GM21576 (cell line): ENCODE measurements around the gene GGTA1.
"Not testable (repeated sequence)": the region's sequence is repeated elsewhere in the genome, so short reads cannot be mapped to it uniquely, and the experiment has no call there.

Experiments
- ATAC-seq: cut with Tn5 transposase; IDR thresholded peaks from one replicate; pipeline ENCODE4 v1.9.1; 2021; ENCODE audit warnings: mild to moderate bottlenecking, moderate library complexity; ENCODE audit not compliant: unreplicated experiment

The GGTA1 gene

DNA sequence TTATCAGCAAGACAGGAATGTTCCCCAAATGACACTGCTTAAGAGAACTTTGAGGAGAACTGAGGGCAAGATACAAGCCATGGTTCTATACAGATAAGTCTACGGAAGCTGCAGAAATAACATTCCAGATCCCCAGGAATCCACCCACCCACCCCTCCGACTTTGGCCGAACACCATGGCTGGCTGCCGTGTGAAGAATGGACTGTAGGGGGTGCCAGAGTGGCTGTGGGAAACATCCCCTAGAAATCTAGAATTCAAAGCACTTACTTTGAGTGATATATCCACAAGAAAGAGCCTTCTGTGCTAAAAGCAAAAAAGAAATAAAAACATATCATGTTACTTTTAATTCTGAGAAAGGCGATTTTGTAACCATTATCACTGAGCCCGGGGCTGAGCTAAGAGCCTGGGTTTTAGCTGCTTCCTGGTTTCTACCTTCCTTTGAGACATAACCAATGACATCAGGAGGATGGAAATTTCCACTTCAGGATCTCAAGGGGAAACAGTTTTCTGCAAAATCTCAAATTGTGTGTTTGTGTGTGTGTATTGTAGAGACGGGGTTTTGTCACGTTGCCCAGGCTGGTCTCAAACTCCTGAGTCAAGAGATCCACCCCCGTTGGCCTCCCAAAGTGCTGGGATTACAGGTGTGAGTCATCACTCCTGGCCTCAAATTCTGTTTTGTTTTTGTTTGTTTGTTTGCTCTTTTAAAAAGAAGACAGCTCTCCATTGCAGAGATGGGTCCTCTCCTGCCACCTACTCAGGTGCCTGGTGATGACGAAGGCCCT lies 36.4 kb downstream of the GGTA1 start:
- ATAC-seq = no peak

DNA sequence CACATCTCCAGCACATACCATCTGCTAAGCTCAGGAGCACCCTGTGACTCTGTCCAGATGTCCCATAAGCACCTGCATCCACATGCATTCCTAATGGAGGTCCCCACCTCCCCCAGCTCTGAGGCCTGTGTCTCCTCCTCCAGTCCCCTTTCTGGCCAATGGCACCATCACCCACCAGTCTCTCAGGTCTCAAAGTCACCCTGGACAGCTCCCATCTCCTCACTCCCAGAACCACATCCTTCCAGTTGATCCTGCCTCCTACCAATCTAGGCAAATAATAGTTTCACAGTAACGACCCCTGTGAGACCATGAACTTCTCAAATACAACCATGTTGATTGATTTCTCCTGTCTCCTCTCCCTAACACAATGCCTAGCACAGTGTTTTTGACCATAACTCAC lies 40.1 kb downstream of the GGTA1 start:
- ATAC-seq = no peak

- not testable (repeated sequence) for ATAC-seq
Measured at GRCh38 chr9:121458449-121458848, 41.2 kb downstream of the GGTA1 start.

GRCh38 chr9:121455527-121456239 lies 44.0 kb downstream of the GGTA1 start:
- no peak for ATAC-seq

DNA sequence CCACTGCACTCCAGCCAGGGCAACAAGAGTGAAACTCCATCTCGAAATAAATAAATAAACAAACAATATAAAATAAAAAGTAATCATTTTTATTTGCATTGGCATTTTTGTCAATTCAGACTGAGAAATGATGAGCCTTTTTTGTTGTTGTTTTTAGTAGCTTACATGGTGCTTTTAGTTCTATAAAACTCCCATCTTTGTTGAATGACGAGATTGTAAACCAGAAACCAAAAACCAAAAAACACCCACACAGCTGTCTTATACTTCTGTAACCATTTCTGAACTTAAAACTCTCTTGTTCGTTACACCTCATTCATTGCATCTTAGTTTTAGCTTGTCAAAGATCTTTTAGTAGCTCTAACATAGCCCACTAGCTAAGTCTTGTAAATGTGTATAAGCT lies 44.7 kb downstream of the GGTA1 start:
- no peak for ATAC-seq

DNA sequence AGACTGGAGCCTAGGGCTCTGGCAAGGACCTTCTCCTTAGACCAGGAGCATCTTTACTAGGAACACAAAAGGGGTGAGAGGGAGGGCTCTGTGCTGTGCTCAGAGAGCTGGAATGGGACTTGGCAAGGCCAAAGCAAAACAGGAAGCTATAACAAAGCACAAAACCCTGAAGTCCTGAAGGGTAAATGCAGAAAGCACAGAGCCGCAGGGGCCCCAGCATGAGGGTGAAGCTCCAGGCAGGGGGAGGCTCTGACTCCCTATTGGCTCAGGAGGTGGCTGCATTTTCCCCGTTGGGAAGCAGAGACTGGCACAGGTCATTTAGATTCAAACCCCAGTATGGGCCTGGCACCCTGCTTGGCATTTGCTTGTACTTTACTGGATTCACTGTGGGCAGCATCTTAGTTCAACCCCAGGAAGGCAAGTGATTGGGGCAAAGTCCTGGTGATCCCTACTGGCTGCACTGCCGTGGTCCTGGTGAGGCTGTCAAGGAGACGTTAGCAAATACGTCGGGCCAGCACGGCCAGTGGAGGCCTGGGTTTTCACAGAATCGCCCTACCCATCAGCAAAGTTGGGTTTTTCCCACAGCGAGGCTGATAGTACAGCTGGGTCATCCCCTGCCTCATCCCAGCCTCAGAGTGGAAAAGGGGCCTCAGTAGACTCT lies 46.3 kb downstream of the GGTA1 start:
- ATAC-seq = no peak

- no peak for ATAC-seq
Measured at GRCh38 chr9:121452085-121452484, 47.6 kb downstream of the GGTA1 start.

DNA sequence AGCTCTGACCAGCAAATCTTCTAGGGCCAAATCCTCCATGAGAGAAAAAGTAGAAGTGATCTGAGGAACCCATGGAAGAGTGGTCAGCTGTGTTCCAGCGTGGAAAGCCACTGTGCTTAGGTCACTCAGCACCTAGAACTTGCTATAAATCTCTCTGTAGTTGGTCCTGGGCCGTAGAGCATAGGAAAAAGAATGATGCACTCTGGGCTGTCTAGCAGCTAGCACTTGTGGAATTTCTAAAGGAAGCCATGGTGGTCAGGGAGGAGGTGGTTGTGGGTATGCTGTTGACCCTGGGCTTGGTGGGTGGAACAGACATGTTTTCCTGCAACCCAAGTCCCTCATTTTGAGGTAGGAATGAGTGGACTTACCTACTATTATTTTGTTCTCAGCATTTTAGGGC lies 48.1 kb downstream of the GGTA1 start:
- ATAC-seq = no peak

GRCh38 chr9:121450241-121450640 lies 49.4 kb downstream of the GGTA1 start:
- ATAC-seq = no peak

DNA sequence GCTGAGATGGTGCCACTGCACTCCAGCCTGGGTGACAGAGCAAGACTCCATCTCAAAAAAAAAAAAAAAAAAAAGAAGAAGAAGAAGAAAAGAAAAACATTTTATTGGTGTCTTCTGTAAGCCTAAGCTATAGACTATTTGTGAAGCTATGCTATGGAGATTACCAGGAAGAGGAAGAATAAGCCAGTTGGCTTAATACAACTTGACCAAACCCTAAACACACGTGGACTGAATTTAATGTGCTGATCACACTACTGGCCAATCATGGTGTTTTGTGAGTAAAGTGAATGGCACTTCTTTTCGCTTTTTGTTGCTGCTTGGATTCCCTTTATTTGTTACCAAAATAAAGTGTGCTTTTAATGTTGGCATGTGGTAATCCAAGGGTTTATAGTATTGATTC lies 49.9 kb downstream of the GGTA1 start:
- ATAC-seq = no peak

DNA sequence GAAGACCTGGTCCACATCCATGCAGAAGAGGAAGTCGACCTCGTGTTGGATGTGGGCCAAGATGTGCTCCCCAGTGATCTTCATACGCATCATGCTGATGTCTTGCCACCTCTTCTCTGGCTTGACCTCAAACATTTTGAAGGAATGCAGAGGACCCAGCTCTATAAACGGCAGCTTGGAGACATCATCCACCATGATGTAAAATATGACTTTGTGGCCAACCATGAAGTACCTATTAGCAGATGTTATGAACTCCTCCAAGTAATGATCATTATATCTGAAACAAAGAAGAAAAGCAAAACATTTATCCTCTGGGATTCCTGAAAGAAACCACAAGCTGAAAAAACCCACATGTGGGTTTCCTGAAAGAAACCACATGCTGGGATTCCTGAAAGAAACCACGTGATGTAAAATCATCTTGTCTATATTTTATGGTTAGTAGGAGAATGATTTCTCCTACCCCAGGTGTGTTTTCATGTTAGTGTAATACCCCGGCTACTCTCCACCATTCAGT lies 52.3 kb downstream of the GGTA1 start:
- no peak for ATAC-seq

DNA sequence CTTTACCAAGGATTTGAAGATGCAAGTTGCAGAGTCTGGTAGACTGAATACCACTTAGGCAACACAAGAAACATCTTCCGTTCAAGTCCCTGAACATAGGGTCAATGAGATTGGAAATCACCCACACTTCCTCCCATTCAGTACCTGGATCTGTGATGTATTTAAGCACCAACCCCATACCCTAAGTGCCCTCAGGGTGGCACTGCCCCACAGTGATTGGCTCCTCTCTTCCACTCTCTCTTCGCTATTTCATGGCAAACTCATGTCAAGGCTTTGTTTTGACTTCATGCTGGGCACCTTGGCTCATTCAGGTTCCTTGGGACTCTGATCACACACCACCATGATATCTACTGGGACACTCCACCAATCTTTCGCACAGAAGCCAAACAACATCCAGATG lies 53.7 kb downstream of the GGTA1 start:
- no peak for ATAC-seq

DNA sequence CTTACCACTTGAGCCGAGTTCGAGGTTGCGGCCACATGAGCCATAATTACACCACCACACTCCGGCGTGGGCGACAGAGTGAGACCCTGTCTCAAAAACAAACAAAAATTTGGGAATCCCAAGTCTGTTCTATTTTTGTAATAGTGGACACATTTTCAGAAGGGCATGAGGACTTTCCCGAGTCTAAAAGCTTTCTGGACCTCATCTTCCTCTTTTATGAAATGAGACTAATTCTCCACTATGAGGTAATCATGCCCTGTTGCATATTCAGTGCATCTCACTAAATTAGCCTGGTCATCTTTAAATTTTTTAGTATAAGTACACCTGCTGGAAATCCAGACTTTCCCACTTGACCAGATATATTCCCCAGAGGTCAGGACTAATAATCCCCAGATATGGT lies 55.7 kb downstream of the GGTA1 start:
- ATAC-seq = no peak

DNA sequence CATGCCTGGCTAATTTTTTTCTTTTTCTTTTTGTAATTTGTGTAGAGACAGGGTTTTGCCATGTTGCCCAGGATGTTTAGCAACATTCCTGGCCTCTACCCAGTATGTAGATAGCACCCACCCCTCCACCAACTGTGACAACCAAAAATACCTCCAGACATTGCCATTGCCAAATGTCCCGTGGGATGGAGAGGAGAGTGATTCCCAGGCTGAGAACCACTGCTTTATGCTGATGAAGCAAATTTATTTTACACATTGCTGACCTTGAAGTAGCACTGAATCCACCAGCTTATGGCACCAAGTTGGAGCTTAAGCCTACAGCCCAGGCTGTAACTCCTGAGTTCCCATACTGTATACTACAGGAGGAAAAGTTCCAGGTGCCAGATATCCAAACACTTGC lies 58.5 kb downstream of the GGTA1 start:
- ATAC-seq = no peak

- no peak for ATAC-seq
Measured at GRCh38 chr9:121439711-121440664, 59.7 kb downstream of the GGTA1 start.

GRCh38 chr9:121439016-121439415 lies 60.6 kb downstream of the GGTA1 start:
- ATAC-seq = no peak

- ATAC-seq = no peak
Measured at GRCh38 chr9:121437891-121438290, 61.8 kb downstream of the GGTA1 start.

DNA sequence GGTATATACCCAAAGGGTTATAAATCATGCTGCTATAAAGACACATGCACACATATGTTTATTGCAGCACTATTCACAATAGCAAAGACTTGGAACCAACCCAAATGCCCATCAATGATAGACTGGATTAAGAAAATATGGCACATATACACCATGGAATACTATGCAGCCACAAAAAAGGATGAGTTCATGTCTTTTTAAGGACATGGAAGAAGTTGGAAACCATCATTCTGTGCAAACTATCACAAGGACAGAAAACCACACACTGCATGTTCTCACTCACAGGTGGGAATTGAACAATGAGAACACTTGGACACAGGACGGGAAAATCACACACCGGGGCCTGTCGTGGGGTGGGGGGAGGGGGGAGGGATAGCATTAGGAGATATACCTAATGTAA lies 62.6 kb downstream of the GGTA1 start:
- ATAC-seq = not testable (repeated sequence)

DNA sequence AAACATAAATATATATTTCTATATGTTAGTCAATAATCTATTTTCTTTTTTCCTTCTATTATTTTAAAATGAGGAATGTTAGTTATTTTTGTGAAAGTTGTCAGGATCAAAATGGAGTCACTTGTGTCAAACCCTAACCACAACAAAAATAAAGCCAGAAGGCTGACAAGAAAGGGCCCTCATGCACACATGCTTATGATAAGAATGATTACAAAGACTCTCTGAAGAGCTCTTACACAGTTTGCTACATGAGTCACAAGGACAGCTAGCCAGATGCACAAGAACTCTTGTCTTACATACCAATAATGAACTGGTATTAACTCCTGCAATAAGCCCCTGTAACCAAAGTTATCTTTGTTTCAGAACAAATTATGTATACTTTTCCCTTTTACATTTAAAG lies 64.7 kb downstream of the GGTA1 start:
- no peak for ATAC-seq

DNA sequence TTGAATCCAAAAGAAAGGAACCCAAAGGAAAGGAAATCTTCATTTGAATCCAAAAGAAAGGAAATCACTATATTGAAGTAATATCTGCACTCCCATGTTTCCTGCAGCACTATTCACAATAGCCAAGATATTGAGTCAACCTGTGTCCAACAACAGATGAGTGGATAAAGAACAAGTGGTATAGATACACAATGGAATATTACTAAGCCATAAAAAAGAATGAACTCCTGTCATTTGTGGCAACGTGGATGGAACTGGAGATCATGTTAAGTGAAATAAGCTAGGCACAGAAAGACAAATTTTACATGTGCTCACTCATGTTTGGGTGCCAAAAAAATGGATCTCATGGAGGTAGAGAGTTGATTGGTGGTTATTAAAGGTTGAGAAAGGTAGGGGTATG lies 71.7 kb downstream of the GGTA1 start:
- no peak for ATAC-seq

DNA sequence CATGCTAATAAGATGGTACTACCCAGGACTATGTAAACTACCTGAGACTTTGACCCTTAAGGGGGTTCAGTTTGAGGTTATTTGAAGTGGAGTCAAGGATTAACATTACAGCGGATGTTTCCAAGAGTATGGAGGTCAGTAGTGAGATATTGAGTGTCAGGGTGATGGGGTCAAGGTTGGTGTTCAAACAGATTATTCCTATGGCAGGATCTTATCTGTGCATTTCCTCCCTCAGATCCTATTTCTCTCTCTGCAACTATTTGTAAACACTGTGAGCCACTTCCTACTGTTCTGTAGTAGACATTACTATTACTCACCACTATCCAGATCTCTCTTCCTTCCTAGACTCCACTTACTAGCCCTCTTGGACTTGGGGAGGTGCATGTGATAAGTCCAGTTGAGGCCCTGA lies 75.6 kb downstream of the GGTA1 start:
- no peak for ATAC-seq
